OCI-LY3 (cell line): Measurements from ENCODE around the gene BPIFB6.

Experiments used
- CTCF ChIP-seq: fragments of 200-600, 300-600 bp; sonication (generic); IDR thresholded peaks from 2 replicates; pipeline ENCODE4 v1.5.1; 2014; ENCODE audit warnings: antibody characterized with exemption, low read length, low read depth
- EZH2phosphoT487 ChIP-seq: fragments of 200-600 bp; shearing (Covaris generic); IDR thresholded peaks from 2 replicates; pipeline ENCODE4 v1.6.1; 2018; ENCODE audit warnings: antibody characterized with exemption, mixed run types, low read depth

DNA sequence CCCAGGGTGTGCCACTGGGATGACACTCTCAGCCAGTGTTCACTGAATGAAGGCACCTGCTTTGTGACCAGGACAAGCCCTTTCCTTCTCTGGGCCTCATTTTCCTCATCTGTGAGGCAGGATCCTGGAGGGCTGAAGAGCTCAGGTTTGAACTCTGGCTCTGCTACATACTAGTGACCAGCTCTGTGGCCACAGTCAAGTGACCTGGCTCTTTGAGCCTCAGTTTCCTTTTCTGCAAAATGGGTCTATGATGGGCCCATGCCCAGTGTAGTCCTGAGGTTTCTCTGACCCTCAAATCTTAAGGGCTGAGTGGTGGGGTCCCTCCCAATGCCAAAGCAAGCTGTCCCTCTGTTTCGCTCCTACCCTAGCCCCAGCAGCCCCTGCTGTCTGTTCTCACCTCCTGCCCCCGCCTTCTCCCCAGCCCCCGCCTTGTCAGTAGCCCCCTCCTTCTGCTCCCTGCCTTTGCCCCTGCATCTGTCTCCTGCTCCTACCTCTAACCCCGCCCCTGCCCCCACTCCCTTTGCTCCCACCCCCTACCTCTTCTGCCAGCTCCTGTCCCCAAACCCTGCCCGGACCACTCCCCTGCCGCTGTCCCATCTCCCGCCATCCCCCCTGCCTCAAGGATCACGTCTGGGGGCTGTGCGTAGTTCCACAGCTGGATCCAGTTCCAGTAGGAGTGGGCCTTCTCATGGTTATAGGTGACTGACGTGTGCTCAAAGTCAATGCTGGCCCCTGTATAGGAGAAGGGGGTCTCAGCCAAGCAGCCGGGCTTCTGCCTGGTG is 44.2 kb upstream of the BPIFB6 start:
- no peak for TF ChIP-seq CTCF
- TF ChIP-seq EZH2phosphoT487: no peak
